HG02798 (cell line): ENCODE data around the gene SPPL3.
"Not testable (repeated sequence)": the region's sequence is repeated elsewhere in the genome, so short reads cannot be mapped to it uniquely, and the experiment has no call there.

Source experiments
- ATAC-seq: cut with Tn5 transposase; IDR thresholded peaks from one replicate; pipeline ENCODE4 v1.9.1; 2021; ENCODE audit warnings: mild to moderate bottlenecking; ENCODE audit not compliant: unreplicated experiment, poor library complexity

The SPPL3 gene

DNA sequence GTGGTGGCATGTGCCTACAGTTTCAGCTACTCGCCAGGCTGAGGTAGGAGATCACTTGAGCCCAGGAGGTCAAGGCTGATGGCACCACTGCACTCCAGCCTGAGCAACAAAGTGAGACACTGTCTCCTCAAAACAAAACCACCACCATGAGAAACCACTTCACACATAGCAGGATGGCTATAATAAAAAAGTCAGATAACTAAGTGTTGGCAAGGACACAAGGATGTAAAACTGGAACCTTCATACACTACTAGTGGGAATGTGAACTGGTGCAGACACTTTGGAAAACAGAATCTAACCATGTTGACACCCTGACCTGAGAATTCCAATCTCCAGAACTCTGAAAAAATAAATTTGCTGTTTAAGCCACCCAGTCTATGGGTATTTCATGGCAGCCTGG is 110.8 kb downstream of the SPPL3 start:
- ATAC-seq = no peak

DNA sequence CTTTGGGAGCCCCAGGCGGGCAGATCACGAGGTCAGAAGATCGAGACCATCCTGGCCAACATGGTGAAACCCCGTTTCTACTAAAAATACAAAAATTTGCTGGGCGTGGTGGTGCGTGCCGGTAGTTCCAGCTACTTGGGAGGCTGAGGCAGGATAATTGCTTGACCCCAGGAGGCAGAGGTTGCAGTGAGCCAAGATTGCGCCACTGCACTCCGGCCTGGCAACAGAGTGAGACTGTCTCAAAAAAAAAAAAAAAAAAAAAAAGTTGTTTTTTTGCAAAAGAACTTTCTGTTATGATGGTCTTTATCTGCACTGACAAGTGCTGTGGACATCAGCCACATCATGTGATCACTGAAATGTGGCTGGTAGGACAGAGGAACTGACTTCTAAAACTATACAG is 111.7 kb downstream of the SPPL3 start:
- ATAC-seq = not testable (repeated sequence)

DNA sequence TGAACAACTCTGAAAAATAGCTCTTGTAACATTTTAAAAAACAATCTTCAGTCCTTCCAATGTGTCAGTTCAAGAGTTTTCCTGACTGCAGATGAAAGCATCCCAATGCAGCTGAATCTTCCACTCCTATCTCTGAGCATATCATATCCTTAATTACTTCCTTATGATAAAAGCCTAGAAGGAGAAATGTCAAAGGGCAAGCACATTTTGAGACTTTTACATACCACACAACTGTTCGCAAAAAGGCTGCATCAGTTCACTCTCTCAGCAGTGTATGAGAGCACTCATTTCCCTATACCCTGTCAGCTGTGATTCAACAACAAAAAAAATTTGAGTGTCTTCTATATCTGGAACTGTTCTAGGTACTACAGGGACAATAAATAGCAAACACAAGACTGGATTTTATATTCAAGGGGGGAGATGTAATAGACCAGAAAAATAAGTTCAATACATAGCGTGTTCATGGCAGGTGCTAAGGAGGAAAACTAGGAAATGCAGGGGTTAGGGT is 112.4 kb downstream of the SPPL3 start:
- ATAC-seq = no peak

DNA sequence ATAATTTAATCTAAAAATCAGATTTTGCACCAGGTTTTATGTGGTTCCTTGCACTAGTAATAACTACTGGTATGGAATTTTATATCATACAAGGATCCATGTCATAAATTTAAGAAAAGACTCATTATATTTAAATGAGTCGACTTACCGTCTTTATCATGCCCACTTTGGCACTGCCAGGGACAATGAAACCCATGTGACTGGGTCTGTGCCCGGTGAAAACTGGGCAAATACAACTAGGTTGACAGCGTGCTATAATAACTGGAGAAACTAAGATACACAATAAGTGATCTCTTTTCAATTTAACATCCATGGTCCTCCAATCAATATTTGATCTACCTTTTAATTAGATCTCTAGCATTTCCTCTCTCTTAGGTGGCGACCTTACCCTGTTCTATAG is 114.0 kb downstream of the SPPL3 start:
- ATAC-seq = no peak

DNA sequence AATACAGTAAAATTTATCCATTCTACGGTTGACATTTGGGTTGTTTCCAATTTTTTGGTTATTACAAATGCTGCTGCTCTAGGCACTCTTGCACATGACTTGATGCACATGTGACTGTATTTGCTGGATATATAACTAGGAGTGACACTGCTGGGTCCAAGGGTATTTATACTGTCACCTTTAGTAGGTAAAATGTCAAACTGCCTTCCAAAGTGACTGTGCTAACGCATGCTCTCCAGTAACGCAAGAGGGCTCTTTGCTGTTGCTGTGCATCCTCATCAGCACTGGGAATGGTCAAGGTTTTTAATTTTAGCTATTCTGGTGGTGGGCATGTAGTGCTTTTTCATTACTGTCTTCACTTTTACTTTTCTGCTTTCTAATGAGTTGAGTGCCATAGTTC is 116.3 kb downstream of the SPPL3 start:
- ATAC-seq = no peak

GRCh38 chr12:120784804-120785203 is 119.4 kb downstream of the SPPL3 start:
- no peak for ATAC-seq

DNA sequence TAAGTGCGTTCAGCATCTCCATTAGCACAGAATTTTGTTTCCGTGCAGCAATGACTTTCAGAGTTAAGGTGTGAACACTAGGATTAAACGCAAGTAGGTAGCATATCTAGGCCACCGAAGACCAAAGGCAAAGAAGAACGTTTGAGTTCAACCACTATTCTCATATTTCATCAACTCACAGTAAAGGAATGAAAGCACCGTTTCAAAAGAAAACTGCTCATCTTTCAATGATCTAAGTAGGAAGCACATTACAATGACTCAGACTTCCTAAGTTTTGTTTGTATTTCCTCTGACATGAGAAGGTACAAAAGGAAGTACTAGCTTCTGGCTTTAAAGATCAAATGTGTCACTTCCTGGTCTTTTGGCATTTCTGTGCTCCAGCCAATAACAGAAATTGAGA is 121.0 kb downstream of the SPPL3 start:
- ATAC-seq = no peak

DNA sequence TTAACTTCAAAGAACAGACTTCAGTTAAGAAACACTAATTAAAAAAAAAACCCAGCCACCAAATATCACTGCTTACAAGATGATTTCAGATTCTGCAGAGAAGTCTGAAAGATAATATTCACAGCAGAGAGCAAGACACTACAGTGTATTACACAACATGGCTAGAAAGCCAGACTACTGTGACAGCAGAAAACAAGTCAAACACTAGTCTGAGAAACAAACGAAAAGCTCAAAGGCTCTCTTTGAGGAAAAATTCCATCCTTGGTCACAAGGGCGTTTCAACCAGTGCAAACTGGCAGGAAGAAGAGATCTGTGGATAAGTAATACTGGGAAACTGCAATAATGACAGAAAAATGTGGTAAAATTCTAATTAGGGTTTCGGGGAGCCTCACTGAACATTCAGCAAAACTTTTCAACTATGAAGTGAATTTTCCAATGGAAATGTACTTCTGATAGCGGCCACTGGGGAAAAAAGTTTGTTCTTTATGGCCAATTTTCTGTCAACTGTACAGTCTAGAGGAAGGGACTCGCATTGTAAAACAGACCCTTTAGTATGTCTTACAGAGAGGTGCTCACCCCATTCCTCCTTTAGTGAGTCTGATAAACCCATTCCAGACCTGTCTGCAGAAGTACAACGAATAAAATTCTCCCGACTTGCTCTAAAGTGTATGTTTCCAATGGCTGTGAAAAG is 128.2 kb downstream of the SPPL3 start:
- ATAC-seq = no peak

GRCh38 chr12:120774169-120774916 is 129.8 kb downstream of the SPPL3 start:
- ATAC-seq = no peak

GRCh38 chr12:120771097-120771496 is 133.1 kb downstream of the SPPL3 start:
- ATAC-seq = no peak

- ATAC-seq = no peak
Observed at GRCh38 chr12:120767071-120768024, 136.8 kb downstream of the SPPL3 start.

GRCh38 chr12:120766566-120766965 is 137.6 kb downstream of the SPPL3 start:
- ATAC-seq = no peak

GRCh38 chr12:120764816-120765215 is 139.3 kb downstream of the SPPL3 start:
- no peak for ATAC-seq

GRCh38 chr12:120763250-120763649 is 140.9 kb downstream of the SPPL3 start:
- no peak for ATAC-seq

DNA sequence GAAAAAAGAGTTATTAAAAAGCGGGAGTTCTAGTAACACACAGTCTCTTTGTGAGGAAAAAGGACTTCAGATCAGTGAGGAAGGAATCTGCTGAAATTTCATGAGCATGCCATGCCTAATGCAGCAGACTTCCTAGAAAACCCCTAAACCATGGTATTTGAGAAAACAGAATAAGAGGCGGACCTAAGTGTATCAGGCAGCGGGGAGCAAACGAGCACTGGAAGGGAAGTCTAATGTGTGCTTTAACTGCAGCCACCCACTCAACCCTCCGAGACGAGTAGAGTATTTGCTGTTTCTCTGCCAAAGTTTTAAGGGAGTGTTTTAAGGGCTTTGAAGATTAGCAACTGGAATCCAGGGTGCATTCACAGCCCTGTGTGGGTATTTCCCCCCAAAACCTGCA is 142.1 kb downstream of the SPPL3 start:
- no peak for ATAC-seq

DNA sequence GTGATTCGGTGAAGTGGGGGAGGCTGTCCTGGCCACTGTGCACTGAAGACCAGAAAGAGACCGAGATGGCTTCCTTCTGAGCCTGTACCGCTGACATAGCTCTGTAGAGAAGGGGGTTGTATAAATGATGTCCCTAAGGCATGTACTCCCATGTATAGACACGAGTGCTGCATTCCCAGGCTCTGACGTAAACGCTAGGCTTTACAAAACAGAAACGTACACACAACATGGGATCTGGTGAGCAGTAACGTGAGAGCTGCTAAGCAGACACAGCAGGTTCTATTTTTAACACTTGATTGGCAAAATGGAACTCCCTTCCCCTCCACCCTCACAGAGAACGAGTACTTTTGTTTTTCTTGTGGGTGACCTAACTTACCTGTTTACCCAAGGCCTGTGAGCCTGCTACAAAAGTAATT is 142.6 kb downstream of the SPPL3 start:
- ATAC-seq = no peak

DNA sequence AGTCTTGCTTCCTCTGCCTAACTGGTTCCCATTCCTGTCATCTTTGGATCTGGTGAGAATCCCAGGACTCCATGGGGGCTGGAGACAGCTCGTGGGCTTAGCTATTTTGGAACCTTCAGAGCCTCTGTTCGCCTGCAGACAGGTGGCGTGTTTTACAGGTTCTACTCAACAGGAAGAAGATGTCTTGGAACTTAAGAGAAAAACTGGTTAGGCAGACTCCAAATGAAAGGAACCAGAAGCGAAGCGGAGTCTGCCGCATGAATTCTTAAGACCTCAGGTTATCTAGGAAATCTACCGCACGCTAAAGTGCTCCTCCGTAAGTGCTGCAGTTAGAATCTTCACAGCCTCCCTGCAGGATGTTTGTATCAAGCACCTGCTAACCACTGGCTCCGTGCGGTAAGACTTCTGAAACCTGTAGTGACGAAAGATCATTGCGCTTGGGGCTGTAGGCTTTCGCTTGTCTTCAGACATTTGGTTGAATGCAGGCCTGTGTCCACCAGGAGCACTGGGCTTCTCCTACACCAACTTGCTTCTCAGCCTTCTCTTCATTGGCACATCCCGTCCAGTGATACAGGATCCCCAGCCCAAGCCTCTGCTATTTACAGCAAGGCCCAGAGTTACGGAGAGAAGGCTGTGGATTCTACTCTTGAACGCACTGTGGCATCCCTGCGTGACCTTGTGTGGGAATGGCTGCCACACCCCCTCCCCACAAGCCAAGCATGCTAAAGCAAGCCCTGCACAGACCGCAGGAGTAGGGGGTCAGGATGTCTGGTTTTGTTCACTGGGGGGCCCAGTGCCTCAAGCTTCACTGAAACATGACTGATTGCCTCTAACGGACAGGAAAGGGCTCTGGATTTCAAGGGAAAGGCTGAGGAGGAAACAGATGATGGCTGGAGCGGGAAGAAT is 143.6 kb downstream of the SPPL3 start:
- no peak for ATAC-seq

GRCh38 chr12:120759591-120760348 is 144.4 kb downstream of the SPPL3 start:
- ATAC-seq = no peak
